Stimulated activated naive CD8-positive, alpha-beta T cell treated with anti-CD3 and anti-CD28 coated beads, Interleukin-15, Interleukin-2, amounts not matched to agents 100 U/mL and 50 U/mL, for 24 hours (primary cell): Measurements from ENCODE around the gene SH3TC2.
"Not testable (repeated sequence)": the region's sequence is repeated elsewhere in the genome, so short reads cannot be mapped to it uniquely, and the experiment has no call there.

Source experiments
- ATAC-seq: fragments of 150-1000 bp; cut with Tn5 transposase; one replicate; pipeline ENCODE4 v1.10.0; 2021
- DNase-seq: peaks from one replicate; pipeline ENCODE4 v3.0.0; 2021

Gene SH3TC2

DNA sequence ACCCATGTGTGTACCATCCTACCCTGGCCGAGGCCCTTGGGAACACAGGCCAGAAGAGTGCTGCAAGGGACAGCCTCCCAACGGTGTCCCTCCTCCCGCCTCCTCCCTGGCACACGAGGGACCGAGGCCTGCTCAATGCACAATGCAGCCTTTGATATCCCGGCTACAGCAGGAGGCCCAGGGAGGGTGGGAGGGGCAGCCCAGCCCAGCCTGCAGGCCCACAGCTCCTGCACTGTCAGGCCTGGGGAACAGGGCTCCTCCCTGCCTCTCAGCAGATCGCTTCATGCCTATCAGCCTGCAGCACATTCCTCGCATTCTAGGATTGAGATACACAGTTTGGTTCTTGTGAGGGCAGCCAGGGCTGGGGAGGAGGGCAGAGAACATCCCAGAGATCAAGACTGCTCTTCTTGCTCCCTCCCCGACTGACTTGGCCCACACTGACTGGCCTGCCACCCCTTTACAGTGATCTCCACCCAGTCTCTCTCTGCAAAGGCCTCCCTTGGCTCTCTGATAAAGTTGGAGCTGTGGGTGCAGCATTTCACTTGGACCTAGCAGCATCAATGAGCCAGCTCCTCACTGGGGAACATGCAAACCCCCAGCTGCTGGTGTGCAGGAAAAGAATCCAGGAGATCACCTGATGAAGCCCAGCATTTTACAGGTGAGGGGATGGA lies at the start of gene SH3TC2:
SH3TC2 (minus strand) TSS at position 46 of the 671 bp plus-strand sequence; CDS start at position 6, 40 bp downstream.
- ATAC-seq (no peak), DNase-seq (no peak)

DNA sequence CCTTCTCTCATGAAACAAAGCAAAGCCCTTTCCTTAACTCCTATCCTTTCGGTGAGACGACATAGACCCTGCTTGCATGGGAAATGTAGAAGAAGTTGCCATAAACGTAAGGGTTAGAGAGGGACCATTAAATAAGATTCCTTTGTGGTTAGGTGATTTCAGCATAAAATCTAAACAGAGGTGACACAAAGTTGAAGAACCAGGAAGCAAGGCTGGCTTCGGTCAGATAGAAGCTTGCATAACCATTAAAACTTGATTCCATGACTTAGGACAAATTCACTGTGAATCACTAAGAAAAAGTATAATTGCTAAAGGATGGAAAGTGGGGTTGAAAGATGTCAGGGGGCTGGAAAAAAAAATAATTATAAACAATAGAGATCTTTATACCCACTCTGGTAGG lies 47.5 kb upstream of the SH3TC2 start:
- no peak for ATAC-seq
- no peak for DNase-seq

GRCh38 chr5:149108651-149109280 lies 45.9 kb upstream of the SH3TC2 start:
- ATAC-seq (no peak), DNase-seq (no peak)

DNA sequence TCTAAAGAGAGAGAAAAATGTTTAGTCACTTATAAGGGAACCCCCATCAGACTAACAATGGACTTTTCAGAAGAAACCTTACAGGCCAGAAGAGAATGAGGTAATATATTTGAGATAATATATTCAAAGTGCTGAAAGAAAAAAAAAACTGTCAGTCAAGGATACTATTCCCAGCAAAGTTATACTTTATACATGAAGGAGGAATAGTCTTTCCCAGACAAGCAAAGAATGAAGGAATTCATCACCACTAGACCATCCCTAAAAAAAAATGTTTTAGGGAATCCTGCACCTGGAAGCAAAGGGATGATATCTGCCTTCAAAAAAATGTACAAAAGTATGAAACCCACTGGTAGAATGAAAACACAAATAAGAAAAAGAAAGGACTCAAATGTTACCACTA lies 37.5 kb upstream of the SH3TC2 start:
- DNase-seq (no peak), ATAC-seq (no peak)

DNA sequence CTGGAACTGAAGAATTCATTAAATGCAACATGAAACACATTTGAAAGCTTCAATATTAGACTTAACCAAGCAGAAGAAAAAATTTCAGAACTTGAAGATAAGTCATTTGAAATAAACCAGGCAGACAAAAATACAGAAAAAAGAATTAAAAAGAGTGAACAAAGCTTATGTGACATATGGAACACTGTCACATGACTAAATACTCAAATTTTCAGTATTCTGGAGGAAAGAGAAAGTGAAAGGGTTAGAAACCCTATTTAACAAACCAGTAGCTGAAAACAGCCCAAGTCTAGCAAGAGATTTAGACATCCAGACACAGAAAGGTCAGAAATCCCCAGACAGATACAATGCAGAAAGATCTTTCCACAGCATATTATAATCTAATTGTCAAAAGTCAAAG lies 37.1 kb upstream of the SH3TC2 start:
- DNase-seq (no peak), ATAC-seq (no peak)

DNA sequence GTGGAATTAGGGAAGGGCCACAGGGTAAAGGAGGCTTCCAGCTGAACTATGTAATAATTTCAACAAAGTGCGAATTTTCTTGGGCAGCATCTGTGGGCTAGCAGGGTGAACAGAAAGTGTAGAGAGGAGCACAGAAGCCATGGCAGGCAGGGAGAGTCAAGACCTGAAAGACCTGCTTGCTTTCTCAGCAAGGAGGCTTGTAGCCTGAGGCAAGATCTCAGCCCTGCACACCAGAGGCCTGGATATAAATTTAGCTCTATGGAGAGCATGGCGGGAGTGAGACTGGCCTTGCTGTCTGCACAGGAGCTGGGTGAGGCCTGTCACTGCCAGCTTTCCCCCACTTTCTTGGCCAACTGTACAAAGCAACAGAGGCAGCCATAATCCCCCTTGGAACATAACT lies 32.1 kb upstream of the SH3TC2 start:
- ATAC-seq (no peak), DNase-seq (no peak)

GRCh38 chr5:149093625-149094024 lies 30.8 kb upstream of the SH3TC2 start:
- ATAC-seq (no peak), DNase-seq (no peak)

- DNase-seq (no peak), ATAC-seq (no peak)
Measured at GRCh38 chr5:149089796-149090195, 26.9 kb upstream of the SH3TC2 start.

DNA sequence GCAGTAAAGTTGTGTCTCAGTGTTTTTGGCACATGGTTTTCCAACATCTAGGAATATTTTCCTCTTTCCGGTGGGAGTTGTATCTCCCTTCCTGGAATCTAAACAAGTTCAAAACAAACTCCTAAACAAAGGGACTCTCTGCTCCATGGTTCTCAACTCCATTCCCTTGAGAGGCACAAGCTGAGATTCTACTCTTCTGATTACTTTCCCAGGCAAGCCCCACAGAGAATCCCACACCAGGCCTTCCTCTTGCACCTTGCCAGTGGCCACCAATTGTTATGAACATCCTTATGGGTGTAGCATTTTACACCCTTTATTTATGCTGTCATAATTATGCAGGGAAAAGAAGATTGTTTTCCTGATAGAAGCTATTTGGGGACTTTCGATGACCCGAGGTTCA lies 25.8 kb upstream of the SH3TC2 start:
- DNase-seq: no peak
- ATAC-seq: no peak

DNA sequence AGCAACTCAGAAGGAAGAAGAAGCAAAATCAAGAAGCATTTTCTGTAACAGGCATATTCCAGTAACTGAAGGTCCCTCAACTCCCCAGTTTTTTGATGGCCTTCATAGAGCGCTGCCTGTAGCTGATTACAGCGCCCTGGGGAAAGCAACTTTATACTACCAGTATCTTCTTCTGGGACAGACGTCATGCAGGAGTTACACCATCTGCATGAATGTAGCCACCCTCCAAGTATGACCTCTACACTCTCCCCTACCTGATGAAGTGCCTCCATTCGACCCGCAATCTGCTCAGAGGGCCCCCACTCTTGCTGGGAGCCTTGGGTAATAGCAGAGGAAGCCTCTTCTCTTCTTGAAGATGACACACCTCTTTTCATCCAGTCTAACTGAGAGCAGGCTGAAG lies 21.0 kb upstream of the SH3TC2 start:
- no peak for DNase-seq
- ATAC-seq: no peak

GRCh38 chr5:149082271-149082670 lies 19.4 kb upstream of the SH3TC2 start:
- ATAC-seq (no peak), DNase-seq (no peak)

GRCh38 chr5:149080294-149080693 lies 17.4 kb upstream of the SH3TC2 start:
- no peak for ATAC-seq
- no peak for DNase-seq

DNA sequence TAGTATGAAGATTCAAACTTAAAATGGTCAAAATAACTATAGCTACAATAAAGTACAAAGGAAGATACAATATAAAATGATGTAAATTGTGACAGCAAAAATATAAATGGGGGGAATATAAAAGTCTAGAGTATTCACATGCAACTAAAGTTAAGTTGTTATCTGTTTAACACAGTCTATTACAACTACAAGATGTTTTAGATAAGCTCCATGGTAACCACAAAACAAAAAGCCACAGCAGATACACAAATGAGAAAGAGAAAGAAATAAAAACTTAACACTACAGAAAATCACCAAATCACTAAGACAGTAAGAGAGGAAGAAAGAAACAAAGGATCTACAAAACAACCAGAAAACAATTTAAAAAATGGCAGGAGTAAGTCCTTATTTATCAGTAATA lies 17.0 kb upstream of the SH3TC2 start:
- ATAC-seq (no peak), DNase-seq (no peak)

- not testable (repeated sequence) for DNase-seq, ATAC-seq
Measured at GRCh38 chr5:149074071-149074470, 11.2 kb upstream of the SH3TC2 start.

DNA sequence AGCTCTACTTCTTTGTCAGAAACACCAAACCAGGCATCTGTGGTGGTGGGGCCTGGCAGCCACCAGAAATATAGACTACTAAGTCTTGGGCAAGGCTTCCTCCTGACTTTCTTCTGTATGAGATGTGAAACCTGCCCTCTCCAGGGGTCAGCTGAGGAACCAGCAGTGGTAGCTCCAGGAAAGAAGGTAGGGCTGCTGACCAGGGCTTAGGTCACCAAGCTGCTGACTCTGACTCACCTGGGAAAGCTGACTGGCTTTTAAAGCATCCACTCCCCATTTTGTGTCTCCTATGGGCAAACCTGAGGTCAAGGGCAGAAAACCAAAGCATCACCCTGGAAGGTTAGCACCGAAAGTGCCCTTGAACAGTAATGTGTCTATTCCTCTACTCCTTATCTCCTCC lies 10.4 kb upstream of the SH3TC2 start:
- no peak for ATAC-seq
- DNase-seq: no peak

DNA sequence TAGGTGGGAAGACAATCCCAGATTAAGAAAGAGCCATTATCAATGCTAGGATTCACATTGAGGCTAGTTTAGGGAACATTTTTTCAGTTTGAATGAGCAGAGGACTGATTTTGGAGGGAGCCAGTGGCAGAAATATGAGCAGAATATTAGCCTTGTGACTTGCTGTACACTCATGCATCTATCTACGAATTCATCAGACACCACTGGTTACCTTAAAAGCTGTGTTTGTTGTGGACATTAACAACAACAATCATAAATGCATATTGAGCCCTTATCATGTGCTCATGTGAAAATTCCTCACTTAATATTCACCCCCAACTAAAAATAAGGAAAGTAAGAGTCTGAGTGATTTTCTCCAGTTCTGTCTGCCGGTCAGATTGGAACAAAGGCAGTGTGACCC lies 9.9 kb upstream of the SH3TC2 start:
- no peak for ATAC-seq
- no peak for DNase-seq

GRCh38 chr5:149072376-149072775 lies 9.5 kb upstream of the SH3TC2 start:
- ATAC-seq: no peak
- no peak for DNase-seq

DNA sequence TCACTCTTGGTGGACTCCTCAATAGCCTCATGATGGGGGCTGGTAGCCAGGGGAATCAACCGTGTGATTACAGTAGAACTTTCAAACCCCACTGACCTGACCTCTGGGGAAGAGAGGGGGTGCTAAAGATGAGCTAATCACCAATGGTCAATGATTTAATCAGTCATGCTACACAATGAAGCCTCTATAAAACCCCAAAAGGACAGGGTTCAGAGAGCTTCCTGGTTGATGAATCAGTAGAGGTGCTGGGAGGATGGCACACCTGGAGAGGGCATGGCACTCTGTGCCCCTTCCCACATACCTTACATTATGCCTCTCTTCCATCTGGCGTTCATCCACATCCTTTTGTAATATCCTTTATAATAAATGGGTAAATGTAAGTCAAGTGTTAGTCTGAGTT lies 8.9 kb upstream of the SH3TC2 start:
- ATAC-seq (no peak), DNase-seq (no peak)

- DNase-seq: no peak
- no peak for ATAC-seq
Measured at GRCh38 chr5:149071216-149071615, 8.4 kb upstream of the SH3TC2 start.

- ATAC-seq (no peak), DNase-seq (no peak)
Measured at GRCh38 chr5:149069711-149070110, 6.8 kb upstream of the SH3TC2 start.

DNA sequence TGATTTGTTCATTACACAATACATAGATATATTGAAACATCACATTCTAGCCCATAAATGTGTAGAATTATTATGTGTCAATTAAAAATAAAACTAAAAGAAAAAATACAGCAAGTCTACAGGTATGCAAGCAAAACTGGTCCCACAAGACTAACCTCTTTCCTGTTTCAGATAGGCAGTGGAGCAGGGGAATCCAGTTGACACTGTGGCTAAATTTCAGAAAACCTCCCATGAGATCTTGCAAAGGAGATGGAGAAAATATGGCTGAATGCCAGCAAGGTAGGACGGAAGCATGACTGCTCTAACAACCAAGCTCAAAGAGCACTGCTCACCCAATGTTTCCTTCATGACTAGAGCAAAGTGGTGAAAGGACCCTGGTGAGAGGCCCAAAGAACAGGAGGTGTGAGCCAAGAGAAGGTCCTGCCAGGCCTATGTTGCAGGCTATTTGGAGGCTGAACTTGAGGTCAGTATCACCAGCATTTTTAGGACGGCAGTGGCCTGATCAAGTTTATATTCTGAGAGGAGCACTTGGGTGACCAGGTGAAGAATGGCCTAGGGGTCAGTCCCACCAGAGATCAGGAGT lies 1.1 kb upstream of the SH3TC2 start:
- no peak for ATAC-seq
- DNase-seq: no peak

- no peak for ATAC-seq
Measured at GRCh38 chr5:149062371-149063016, 368 bp downstream of the SH3TC2 start.

DNA sequence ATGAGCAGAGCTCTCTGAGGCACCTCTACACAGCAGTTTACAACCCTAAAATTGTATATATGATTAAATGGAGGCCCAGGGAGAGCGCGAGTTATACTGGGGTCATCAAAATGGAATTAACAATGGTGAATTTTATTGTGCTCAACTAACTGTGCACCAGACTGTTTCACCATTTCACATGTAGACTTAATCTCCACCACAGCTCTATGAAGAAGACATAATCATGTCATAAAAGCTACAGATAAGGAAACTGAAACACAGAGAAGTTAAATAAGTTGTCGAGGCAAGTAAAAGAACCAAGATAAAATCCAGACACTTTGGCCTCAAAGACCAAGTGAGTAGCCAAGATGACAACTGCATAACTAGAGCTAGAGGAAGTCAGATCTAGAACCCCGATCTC lies 1.5 kb downstream of the SH3TC2 start:
- DNase-seq (no peak), ATAC-seq (no peak)

More at GRCh38 chr5:149062371-149063016, 368 bp downstream of the SH3TC2 start:
- DNase-seq: no peak
